Measurements from ENCODE around the gene TSPAN4.

The TSPAN4 gene

DNA sequence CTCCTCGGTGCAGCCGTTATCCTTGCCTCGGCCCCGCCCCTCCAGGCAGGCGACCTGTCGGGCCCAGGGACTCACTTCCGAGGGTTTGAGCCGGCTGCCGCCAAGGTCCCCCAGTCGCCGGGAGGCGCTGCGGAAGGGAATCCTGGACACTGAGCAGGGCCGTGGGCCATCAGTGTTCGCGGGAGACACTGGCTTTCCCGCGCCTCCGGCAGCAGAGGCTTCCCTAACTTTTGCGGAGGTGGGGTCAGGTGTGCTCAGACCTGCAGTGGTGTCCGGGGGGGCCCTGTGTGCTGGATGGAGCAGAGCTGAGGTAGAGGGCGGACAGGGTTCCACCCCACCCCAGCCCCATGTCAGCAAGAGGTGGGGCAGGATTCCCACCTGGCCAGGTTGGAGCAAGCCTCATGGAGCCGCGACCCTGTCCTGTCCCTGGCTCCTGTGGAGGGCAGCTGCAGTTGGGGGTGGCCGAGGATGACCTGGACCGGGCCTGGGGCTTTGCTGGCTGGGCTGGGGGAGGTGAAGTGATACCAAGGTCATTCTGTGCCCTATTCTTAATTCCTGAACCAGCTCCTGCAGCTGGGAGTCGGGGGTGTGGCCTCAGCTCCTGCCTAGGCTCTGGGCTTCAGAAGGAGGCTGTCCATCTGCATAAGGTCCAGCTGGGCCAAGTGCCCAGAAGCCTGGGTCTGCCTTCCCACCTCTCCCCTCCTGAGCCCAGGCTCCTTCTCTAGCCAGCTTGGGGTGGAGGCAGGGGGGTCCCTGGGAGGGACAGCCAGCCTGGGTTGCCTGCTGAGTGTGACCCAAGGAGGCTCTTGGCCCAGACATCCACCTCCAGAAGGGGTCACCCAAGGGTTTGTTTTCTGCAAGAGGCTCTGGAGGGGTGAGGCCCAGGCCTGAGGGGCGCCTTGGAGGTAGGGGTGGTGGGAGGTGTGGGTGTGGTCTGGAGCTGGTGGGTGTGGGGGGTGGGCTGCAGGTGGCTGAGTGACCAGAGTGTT lies 8.4 kb downstream of the TSPAN4 start:
- DNase-seq: peak in 1 of 2 experiments; percentile 28

DNA sequence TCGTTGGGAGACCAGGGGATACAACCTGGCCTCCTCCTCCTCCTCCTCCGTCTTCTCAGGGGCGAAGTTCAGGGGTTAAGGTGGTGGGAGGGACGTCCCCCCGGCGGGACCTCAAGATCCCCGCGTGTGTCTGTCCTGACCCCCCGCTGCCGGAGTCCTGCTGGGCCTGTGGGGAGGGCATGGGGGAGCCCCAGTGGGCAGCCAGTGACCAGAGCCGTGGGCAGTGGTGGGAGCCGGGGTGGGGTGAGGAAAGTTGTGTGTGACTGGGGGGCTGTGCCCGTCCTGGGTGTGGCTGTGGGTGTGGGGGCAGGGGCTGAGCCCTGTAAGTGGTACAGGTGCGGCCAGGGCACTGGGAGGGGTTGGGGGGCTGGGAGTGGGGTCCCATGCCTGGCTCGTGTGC lies 10.1 kb downstream of the TSPAN4 start:
- no peak for DNase-seq

DNA sequence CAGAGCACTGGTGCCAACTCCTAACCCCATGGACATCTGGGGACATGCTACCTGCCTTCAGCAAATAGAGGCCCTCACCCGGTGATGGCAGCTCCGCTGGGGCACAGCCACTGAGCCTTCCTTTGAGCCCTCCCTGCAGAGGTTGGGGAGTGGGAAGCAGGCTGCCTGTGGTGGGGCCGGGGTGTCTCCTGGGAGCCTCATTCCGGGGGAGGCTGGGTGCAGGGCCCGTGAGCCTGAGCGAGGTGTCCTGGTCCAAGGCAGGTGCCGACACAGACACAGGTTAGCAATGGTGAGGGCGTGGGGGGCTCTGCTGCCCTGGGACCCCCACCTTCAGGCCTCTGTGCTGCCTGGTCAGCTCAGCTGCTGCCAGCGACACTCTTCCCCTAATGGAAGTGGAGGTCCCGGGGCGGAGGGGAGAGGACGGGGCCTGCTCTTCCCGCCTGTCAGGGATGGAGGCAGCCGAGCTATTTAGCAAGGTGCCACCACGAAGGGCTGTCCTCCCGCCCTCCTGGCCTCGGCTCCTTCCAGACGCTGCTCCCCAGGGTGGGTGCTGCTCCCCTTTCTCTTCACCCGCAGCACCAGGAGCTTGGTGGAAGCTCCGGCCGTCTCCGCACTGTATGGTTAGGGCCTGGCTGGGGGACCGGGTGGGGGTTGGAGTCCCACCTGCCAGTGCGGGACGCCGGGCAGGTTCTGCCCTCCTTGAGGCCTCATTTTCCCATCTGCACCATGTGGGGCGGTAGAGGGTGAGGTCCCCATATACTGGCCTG lies 11.2 kb downstream of the TSPAN4 start:
- no peak for DNase-seq

DNA sequence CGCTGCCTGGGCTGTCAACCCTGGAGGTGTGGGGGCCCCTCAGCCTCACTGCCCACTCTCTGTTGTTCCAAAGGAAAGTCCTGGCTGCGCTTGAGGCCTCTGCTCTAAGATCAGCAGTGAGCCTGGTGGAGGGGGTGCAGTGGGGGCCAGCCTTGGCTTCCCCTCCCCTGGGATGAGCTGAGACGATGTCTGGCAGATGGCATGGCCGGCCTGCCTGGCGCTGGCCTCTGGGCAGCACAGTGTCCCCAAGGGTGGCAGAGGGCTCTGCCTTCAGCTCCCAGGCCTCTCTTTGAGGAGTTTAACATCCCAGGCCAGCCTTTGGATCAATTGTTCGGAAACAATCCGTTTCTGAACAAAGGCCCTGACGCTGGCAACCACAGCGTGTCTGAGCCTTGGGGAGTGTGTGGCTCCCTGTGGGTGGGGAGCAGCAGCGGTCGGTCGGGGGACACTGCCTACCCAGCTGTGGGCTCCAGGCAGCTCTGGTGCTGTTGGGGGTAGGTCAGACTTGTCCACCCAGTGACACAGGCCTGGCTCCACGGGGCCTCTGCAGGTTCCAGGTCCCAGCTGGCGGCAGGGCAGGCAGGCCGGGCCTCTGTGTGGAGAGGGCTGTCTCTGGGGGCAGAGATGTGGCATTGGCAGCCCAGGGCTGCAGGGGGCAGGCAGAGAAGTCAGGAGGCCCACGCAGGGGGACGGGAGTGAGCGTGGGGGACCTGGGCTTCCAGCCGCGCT lies 12.1 kb downstream of the TSPAN4 start:
- DNase-seq: no peak

DNA sequence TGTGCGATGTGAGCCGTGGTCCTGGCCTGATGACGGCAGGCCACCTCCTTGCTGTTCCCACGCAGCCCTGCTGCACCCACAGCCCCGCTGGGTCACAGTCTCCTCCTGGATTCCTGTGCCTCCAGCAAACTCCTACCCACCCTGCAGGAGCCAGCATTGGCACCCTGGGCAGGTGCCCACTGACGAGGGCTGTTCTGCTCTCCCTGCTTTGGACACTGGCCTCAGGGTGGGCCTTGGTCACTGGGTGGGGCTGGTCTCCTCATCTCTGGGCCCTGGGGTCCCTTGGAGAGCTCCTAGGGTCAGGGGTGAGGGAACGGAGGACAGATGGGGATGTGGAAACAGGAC lies 12.7 kb downstream of the TSPAN4 start:
- DNase-seq: no peak

DNA sequence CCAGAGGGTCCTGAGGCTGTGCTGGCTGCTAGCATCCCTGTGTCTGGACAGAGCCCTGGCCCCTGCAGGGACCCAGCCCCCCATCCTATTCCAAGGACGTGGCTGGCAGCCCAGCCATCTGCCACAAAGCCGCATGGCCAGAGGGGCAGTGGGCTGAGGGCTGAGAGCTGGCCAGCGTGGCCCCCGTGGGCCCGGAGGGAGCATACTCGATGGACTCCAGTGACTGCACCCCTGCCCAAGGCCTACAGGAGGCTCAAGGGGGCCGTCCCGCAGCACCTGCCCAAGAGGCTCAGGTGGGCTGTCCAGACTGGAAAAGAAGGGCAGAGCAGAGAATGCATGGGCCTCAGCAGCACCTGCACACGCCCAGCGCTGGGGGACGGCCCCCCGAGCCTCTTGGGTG lies 13.1 kb downstream of the TSPAN4 start:
- no peak for DNase-seq

DNA sequence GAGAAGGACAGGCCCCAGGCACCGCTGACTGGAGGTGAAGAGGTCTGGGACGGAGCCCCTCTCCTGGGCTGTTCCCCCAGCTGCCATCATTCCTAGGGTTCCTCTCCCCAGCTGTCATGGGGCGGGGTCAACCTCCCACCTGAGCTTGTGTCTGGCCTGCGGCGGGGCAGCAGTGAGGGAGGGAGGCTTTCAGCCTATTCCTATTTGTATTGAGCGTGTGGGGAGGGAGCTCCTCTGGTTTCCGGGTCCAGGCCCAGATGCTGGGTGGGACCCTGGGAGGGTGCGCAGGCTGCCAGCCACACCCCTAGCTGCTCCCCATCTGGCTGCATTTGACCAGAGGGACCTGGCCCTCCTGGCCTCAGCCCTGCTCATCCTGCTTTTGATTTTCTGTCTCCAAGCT lies 13.7 kb downstream of the TSPAN4 start:
- no peak for DNase-seq

DNA sequence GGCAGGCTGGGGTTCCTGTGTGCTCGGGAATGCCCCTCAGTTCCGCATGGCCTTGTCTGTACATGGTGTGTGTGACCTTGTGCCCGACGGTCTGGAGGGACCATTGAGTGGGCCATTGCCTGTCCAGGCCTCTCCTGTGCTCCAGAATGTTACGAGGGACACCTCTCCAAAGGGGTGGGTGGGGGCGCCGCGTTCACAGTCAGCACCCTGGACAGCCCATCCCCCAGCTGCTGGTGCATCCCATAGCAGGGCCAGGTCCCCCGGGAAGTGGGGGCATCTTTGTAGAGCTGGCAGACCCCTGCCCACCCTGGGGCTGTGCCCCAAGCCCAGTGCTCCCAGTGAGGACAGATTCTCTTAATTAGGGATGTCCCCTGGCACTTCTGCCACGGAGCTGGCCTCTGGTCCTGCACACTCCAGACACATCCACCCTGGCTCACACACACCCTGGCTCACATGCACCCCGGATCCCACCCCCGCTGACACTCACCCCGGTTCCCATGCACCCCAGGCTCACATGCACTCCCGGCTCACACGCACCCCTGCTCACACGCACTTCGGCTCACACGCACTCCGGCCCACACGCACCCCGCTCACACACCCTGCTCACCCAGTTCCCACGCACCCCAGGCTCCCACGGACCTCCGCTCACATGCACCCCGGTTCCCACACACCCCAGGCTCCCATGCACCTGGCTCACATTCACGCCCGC lies 15.6 kb downstream of the TSPAN4 start:
- DNase-seq: no peak

DNA sequence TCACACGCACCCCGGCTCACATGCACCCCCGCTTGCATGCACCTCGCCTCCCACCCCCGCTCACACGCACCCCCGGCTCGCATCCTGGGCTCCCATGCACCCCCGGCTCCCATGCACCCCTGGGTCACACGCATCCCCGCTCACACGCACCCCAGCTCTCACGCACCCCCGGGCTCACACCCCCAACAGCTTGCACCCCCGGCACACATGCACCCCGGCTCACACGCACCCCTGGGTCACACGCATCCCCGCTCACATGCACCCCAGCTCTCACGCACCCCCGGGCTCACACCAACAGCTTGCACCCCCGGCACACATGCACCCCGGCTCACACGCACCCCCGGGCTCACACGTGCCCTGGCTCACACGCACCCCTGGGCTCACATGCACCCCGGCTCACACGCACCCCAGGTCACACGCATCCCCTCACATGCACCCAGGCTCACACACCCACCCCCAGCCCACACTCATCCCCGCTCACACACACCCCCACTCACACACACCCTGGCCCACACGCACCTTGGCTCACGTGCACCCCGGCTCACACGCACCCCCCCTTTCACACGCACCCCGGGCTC lies 16.2 kb downstream of the TSPAN4 start:
- no peak for DNase-seq

DNA sequence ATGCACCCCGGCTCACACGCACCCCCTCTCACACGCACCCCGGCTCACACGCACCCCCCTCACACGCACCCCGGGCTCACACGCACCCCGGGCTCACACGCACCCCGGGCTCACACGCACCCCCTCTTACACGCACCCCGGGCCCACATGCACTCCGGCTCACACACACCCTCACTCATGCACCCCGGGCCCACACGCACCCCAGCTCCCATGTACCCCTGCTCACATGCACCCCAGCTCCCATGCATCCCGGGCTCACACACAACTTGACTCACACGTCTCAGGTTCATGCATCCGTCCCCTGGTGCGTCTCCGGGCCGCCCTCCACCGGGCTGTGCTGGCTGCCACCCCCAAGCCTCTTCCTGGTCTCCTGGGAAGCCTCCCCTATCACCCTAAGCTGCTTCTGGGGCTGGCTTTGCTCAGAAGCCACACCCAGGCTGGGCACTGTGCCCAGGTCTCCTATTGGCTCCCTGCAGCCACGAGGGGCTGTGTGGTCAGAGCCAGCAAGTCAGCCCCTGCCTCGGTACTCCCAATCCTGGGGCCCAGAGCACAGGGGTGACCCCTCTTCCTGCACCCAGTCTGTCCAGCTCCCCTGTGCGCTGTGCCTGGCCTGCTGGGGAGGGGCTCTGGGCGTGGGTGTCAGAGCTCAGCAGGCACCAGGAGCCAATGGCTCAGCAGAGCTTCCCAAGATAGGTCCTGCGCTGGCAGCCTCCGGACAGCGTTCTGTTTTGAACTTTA lies 16.9 kb downstream of the TSPAN4 start:
- peak; percentile 31 to 86 for DNase-seq

DNA sequence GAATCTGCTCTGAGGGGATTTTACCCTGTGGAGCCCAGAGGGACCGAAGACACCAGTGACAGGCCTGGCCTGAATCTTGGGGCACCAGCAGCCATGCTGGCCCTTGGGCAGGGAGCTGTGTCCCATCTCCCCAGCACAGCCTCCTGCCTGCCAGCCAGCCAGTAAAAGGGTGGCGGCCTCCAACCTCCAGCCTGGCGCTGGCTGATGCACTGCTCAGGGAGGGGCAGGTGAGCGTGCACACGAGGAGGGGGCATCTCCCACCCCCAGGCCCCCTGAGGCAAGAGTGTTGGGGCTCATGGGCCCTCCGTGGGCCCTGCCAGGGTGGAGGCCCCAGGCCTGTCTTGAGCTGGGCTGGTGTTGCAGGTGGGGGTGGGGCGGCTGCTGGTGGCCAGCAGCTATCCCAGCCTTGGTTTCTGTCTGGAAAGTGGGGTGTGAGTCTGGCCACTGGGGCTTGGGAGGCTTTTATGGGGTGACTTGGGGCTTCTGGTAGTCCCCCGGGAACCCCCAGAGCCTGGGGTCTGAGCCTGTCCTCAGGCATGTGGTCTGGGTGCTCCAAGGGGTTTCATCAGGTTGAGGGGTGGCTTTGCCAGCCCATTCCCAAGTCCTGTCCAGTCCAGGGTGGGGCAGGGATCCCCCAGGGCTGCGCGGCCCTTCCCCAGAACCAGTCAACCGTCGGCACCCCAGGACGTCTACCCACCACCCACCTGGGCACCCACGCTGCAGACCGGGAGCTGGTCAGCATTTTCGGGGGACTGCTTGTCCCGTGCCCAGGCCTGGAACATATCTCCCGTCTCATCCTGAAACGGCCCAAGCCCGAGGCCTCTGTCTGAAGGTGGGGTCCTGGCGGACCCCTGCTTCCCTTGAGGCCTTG lies 17.8 kb downstream of the TSPAN4 start:
- DNase-seq: no peak

DNA sequence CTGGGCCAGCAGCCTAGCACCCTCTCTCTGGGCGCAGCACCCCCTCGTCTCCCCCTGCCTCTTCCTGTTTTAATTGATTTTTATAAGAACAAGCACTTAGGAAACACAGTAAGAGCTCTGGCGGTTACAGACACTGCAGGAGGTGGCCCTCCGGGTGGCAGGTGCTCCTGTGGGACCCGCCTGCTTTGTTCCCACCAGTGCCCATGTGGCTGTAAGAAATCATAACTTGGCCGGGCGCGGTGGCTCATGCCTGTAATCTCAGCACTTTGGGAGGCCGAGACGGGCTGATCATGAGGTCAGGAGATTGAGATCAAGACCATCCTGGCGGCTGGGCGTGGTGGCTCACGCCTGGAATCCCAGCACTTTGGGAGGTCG lies 18.4 kb downstream of the TSPAN4 start:
- no peak for DNase-seq

DNA sequence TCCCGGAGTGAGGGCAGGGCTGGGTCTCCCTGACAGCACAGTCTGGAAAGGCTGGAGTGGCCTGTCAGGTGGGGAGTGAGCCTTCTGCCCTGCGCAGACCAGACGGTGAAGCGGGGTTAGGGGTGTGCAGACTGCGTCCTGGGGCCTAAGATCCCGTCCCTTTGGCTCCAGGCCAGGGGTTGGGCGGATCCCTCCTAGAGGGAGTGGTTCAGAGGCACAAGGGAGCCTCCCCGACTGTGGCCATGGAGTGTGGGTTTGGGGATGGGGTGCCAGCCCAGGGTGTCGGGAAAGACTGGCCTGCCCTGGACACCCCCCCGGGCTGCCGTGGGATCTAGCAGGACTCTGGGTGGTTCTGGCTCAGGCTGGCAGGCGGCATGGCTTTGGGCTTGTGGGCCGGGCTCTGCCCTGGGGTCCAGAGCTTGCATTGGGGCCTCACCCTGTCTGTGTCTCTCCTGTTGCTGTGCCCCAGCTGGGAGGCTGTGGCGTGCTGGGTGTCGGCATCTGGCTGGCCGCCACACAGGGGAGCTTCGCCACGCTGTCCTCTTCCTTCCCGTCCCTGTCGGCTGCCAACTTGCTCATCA lies 19.5 kb downstream of the TSPAN4 start:
- DNase-seq: no peak

DNA sequence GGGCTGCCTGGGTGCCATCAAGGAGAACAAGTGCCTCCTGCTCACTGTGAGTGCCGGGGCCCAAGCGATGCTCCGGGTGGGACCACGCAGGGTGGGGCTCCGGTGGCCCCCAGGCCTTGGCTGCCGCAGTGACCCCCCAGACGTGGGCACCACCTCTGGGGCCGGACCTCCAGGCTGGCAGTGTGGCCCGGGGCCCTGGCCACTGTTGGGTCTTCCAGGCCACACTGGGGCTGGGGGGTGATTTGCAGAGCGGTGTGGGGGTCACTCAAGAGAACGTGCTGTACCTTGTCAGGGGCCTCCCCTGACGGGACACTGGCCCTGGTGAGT lies 20.0 kb downstream of the TSPAN4 start:
- no peak for DNase-seq

DNA sequence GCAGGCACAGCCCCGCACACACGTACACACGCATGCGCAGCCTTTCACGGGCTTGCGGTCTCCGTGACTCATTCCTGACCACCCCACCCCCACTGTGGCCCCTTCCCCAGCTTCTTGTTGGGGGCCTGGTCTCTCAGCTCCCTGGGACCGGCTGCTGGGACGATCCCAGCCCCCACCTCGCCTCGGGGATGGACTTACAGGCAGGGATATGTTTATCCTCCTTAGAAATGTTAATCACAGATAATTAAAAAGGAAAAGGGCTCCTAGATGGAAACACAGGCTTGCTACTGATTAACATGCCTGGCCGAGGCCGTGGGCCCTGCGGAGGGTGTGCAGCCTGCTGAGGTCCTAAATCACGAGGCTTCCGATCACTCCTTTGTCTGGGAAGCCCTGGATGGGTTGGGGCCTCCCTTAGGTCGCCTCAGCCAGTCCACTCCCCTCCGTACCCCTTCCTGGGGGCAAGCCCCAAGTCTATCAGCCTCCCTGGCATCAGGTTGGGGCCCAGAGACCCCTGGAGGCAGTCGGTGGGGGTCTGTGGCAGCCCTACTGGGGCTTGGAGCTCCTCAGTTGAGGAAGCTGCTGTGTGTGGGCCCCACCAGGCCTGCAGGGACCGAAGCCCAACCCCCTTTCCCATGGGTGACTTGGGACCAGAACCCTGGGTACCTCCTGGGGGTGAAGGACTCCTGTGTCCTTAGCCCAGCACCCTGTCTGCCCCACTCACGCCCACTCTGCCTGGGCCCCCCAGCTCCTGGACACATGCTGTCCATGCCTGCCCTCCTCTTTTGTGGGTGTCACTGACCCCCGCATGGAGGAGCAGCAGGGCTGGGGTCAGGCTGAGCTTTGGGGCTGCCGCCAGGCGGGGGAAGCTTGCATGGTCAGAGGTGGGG lies 20.6 kb downstream of the TSPAN4 start:
- DNase-seq: no peak

DNA sequence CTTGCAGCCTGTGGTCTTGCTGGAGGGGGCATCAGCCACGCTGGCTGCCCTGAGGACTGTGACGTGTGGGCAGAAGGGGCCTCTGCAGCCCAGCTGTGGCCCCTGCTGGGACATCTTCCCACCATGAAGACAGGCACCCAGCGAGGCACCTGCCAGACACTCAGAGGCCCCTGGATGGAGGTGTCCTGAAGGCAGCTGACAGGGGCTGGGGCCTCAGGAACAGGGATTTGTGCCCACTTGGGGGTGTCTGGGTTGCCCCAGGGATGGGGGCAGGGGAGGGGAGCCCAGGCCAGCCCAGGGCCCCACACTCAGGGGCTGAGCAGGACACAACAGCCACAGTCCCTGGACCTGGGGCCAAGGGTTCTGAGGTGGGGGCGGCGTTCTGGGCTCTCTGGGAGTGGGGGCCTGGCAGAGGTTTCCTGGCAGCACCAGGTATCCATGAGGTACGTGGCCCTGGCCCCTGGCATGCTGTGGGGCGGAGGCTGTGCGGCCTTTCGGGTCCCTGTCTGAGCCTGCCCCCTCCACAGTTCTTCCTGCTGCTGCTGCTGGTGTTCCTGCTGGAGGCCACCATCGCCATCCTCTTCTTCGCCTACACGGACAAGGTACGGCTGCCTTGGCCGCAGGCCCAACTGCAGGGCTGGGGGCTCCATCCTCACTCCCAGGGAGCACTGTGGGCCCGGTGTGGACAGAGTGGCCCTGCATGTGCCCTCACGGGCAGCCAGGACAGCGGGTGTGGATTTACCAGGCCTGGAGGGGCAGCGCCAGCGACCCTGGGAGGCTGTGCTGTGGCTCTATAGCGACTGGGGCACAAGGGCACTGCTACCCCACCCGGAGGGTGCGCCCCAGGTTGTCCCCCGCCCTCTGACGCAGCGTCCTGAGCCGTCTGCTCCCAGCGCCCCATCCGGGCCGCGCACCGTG lies 21.5 kb downstream of the TSPAN4 start:
- DNase-seq: no peak

DNA sequence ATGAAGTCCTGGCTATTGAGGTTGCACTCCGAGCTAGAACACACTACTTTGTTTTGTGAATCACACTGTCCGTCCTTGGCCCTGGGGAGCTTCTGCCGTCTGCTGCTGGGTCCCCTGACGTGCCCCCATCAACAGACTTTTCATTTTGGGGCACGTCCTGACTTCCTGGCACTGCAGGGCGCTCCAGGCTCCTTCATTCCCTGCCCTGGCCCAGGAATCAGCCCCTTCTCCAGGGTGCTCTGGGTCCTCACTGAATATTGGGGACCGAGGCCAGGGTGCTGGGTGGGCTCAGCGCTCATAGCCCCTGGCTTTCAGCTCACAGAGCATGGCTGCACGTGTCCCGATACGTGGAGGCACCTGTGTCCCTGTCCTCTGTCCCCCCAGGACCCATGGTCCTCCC lies 22.2 kb downstream of the TSPAN4 start:
- no peak for DNase-seq

All from NCI-H446 (cell line).